HuH-7 (cell line): ENCODE data around the gene CERS1.
A peak's percentile ranks its signal among the peaks of the same experiment; 100 is the strongest.

Experiments
- DNase-seq: peaks from one replicate; pipeline ENCODE4 v3.0.0; 2011; ENCODE audit warnings: low spot score

The CERS1 gene, protein sequence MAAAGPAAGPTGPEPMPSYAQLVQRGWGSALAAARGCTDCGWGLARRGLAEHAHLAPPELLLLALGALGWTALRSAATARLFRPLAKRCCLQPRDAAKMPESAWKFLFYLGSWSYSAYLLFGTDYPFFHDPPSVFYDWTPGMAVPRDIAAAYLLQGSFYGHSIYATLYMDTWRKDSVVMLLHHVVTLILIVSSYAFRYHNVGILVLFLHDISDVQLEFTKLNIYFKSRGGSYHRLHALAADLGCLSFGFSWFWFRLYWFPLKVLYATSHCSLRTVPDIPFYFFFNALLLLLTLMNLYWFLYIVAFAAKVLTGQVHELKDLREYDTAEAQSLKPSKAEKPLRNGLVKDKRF

GRCh38 chr19:18895824-18896341, at the start of gene CERS1:
Gene CERS1 (minus strand): TSS chr19:18896158. CDS start chr19:18896072, 86 bp downstream.
- DNase-seq: peak; percentile 87

DNA sequence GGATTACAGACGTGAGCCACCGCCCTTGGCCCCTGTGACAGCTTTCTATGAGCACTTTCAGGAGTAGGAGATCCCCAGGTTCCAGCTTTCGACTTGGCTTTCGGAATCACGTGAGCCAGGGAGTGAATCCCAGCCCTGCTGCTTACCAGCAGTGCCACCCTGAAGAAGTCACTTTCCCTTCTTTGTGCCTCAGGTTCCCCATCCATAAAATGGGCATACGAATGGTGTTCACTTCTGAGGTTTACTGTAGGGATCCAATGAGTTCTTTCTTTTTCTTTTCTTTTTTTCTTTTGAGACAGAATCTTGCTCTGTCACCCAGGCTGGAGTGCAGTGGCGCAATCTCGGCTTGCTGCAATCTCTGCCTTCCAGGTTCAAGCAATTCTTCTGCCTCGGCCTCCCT, 49.3 kb upstream of the CERS1 start:
- DNase-seq: no peak

GRCh38 chr19:18943465-18943864, 47.5 kb upstream of the CERS1 start:
- no peak for DNase-seq

- no peak for DNase-seq
These were observed 46.7 kb upstream of the CERS1 start for GRCh38 chr19:18942692-18943091.

DNA sequence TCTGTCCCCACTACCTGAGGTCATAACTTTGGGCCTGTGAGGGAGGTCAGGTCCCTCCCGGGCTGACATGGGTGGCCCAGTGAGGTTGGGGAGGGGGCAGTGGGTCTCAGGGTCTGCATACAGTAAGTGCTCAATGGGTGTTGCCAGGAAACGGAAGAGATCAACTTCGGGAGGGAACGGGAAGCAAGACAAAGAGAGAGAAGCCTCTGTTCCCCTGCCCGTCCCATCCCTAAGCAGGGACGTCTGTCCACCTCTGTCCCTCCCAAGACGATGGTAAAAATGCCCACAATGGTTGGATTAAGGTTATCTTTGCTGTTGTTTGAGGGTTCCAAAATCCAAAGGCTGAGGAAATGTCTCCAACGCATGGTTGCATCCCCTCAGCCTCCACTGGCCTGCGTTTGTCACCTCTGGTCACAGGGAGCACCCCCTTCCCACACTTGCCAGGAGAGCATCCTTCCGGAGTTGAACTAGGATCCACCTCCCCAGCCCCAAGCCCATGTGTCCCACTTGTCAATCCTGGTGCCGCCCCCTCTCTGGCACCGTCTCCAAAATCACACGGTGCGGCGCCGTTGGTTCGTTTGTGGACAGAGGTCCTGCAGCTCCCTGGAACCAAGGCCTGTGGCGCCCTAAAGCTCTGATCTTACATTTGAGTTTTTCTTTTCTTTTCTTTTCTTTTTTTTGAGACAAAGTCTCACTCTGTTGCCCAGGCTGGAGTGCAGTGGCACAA, 45.8 kb upstream of the CERS1 start:
- no peak for DNase-seq

DNA sequence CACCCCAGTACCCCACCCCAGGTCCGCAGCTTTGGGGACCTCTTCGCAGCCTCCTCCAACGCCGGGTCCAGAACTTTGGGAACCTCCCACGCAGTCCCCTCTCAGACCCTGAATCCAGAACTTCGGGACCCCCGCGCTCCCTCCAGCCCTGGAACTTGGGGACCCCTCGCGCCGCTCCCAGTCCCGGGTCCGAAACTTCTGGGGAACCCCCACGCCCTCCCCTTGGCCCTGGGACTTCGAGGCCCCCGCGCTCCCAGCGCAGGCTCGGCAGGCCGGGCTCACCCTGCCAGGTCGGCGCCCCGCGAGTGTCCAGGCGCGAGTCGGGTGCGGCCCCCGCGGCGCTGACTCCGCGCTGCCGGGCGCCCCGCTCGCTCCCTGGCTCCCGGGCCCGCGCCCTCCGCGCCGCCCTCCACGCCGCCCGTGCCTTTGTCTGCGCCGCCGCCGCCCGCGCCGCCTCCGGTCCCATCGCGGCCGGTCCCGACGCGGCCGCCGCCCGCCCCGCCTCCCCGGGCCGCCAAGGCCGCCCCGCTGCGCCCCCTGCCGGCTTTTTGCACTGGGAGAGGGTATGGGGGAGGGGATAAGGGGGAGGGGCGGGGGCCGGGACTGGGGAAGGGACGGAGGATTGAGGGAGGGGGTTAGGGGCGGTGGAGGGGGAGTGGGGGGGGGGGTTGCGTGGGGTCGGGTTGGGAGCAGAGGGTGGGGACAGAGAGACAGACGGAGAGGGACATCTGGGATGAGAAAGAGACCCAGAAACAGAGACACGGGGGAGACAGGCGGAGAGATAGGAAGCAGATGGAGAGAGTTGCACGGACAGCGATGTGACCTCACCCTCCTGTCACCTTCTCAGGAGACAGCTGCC, 45.0 kb upstream of the CERS1 start, which contains the start of gene HOMER3:
Gene HOMER3, minus strand, starts transcription at position 449 of the 859 bp plus-strand sequence. CDS start 2,235 bp downstream, outside the sequence.
- peak; percentile 98 for DNase-seq

- peak; percentile 73 for DNase-seq
These were observed 44.2 kb upstream of the CERS1 start for GRCh38 chr19:18939922-18940768.

DNA sequence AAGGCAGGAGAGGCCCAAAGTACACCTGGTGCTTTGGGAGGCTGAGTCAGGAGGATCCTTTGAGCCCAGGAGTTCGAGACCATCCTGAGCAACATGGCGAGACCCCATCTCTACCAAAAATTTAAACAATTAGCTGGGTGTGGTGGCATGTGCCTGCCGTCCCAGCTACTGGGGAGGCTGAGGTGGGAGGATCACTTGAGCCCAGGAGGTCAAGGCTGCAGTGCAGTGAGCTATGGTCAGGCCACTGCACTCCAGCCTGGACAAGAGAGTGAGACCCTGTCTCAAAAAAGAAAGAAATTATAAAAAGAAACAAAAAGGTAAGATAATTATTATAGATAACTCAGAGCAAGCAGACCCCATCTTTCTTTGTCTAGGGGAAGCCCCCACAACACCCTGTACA, 43.2 kb upstream of the CERS1 start:
- no peak for DNase-seq

GRCh38 chr19:18933297-18933696, 37.3 kb upstream of the CERS1 start:
- no peak for DNase-seq

DNA sequence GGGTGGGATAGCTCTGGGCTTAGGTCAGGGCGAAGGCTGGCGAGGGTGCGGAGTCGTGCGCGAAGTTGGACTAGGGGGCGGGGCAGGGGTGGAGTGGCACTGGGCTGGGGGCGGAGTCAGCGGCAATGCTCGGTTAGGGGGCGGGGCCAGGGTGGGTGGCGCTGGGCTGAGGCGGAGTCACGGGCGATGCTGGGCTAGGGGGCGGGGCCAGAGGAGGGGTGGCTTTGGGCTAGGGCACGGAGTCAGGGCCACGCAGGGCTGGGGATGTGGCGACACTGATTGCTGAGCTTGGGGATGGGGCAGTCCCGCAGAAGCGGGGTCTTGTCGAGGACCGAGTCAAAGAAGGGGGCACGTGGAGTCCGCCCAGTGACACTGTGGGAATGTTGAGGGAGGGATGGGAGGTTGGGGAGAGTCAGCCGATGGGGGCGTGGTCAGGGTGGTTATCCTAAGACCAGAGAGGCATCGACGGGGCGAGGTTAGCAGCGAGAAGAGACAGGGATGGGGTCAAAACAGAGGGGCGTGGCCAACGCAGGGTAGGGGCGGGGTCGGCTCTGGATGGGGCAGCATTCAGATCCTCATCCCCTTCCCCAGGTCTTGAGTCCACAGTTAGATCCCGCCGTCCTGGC, 36.4 kb upstream of the CERS1 start:
- DNase-seq: no peak

GRCh38 chr19:18931316-18932162, 35.6 kb upstream of the CERS1 start:
- DNase-seq: no peak

DNA sequence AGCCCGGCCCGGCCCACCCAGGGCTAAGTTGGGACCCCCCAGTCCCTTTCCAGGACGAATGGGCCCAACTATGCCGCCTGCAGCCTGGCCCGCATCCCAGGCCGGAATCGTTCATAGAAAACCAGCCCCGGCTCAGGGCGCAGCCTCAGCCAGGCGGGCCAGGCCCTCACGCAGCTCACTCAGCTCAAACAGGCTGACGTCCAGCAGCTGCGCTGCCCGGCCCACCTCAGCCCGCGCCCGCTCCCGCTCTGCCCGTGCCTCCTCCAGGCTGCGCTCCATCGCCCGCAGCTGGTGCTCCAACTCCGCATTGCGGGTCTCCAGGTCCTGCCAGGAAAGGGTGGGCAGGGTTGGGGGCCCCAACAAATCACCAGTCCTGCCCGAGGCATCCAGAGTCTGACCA, 33.4 kb upstream of the CERS1 start:
- DNase-seq: no peak

- DNase-seq: no peak
These were observed 32.3 kb upstream of the CERS1 start for GRCh38 chr19:18928018-18928805.

DNA sequence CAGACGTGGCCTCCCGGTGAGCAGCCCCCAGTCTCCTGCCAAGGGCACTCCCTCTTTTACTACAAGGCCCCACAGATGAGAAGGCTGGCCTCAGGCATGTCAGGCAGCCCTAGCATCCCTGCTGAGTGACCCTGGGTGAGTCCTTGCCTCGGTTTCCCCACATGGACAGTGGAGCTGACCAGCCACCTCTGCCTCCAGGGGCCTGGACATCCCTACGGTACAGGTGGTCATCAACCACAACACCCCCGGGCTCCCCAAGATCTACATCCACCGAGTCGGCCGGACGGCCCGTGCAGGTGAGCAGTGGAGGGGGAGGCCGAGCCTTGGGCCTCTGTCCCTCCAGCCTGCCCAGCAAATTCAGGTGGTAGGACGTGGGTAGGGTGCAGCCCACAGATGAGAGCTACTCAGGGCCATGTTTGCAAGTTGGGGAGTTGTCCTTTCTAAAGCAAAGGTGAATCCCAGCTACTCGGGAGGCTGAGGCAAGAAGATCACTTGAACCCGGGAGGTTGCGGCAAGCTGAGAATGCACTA, 28.8 kb upstream of the CERS1 start:
- DNase-seq: no peak

DNA sequence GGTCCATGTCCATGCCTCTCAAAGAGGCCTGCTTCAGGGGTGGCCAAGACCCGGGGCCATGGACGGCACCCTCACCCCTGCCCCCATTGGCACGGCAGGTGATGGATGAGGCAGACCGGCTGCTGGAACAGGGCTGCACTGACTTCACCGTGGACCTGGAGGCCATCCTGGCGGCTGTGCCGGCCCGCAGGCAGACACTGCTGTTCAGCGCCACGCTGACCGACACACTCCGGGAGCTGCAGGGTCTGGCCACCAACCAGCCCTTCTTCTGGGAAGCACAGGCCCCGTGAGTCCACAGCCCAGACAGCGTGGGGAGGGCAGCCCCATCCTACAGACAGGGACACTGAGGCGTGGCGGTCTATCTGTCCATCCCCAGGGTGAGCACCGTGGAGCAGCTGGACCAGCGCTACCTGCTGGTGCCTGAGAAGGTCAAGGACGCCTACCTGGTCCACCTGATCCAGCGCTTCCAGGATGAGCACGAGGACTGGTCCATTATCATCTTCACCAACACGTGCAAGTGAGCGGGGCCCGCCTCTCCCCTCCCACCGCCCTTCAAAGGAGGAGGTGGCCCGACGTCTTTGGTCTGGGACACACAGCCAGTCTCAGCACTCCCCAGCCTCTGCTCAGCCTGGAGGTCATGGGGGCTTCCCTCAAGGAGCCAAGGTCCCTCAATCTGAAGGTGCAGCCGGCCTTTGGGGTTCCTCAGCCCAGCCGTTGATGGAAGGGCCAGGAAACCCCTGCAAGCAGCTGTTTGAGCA, 26.4 kb upstream of the CERS1 start:
- DNase-seq: no peak

DNA sequence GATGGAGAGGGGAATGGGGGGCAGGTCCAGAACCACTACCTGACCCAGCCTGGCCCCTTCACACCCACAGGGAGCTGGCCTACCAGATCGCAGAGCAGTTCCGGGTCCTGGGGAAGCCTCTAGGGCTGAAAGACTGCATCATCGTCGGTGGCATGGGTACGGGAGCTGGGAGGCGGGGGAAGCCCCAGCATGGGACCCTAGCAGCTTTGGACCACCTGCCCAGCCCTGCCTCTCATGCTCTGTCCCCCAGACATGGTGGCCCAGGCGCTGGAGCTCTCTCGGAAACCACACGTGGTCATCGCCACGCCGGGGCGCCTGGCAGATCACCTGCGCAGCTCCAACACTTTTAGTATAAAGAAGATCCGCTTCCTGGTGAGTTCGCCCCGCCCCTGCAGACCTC, 25.6 kb upstream of the CERS1 start:
- no peak for DNase-seq

DNA sequence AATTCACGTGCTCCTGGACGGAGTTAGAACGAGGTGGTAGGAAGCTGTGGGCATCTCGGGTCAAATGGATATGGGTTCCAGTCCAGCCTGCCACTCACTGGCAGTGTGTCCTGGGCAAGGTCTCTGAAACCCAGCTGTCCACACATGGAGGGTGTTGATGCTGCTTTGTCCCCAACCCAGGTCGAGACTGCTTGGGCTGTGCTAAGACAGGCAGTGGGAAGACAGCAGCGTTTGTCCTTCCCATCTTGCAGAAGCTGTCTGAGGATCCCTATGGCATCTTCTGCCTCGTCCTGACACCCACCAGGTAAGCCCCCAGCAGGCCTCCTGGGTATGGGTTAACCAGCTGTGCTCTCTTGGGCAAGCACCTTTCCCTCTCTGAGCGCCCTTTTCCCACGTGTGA, 24.4 kb upstream of the CERS1 start:
- no peak for DNase-seq

DNA sequence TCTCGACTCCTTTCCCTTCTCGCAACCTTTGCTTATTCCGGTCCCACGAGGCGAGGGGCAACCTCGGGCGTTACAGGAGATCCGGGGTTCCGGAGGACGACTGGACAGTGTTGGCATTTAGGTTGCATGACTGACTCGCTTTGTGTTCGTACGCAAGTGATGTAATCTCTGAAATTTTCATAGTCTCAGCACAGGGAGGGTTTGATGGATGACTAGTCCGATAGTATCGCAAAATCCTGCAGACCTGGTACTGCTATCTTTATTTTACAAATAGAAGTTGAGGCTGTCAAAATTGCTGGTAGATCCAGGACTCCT, 23.9 kb upstream of the CERS1 start:
- DNase-seq: no peak
